Endothelial cell of umbilical vein (primary cell): ENCODE measurements around the gene PLK1. TPM values are rescaled to one million over a fixed set of nuclear protein-coding genes. Genes with fewer than 3 reads are reported as not detected.

ENCODE experiments used
- BruUV-seq: library from RNA; stranded (reverse); fragments of 400-500 nt; replicated peaks from 2 replicates; lab custom pipeline; 2021; lab: Mats Ljungman, UMichigan
- CTCF ChIA-PET: fragments of 300-600, 350-600 bp; sonication (Branson Sonifier 250); formaldehyde crosslinking; loops from one replicate; lab custom pipeline; 2021; ENCODE audit warnings: antibody characterized with exemption, inconsistent platforms; lab: Charles Lee
- POLR2A ChIA-PET: fragments of 300-600, 350-600 bp; sonication (Branson Sonifier 250); formaldehyde crosslinking; loops from one replicate; lab custom pipeline; 2021; ENCODE audit warnings: antibody characterized with exemption, inconsistent platforms; lab: Charles Lee
- DNase-seq: peaks from one replicate; pipeline ENCODE4 v3.0.0-alpha.2; 2011; ENCODE audit warnings: low read depth, low spot score
- FAIRE-seq: peaks from 2 replicates; lab custom pipeline; 2011; peaks lifted over from hg19 to GRCh38; lab: Jason Lieb, UNC
- H2AFZ ChIP-seq: 2 replicates; pipeline ENCODE4 v1.6.0; 2012; ENCODE audit warnings: low read depth, low read length, control low read depth, inconsistent platforms
- H3K27ac ChIP-seq: 2 replicates; pipeline ENCODE4 v1.5.1; 2011; ENCODE audit warnings: low read depth, mild to moderate bottlenecking, control low read depth, low read length, moderate library complexity; ENCODE audit not compliant: insufficient read depth
- H3K27me3 ChIP-seq, 2 experiments: 2 replicates each; pipeline versions ENCODE4 v1.6.0 to v1.6.1; 2011; ENCODE audit warnings: low read length in 2 of 2, mixed read lengths in 1 of 2; ENCODE audit not compliant: control insufficient read depth in 2 of 2, insufficient read depth in 2 of 2
- H3K36me3 ChIP-seq, 2 experiments: 2 replicates in 1 of 2; 3 replicates in 1 of 2; pipeline ENCODE4 v1.5.1; 2011; ENCODE audit warnings: low read length in 2 of 2, mild to moderate bottlenecking in 1 of 2, moderate library complexity in 1 of 2; ENCODE audit not compliant: control insufficient read depth in 2 of 2, insufficient read depth in 2 of 2; ENCODE audit errors: extremely low read depth in 1 of 2
- H3K4me1 ChIP-seq: 3 replicates; pipeline ENCODE4 v1.5.1; 2011; ENCODE audit warnings: mild to moderate bottlenecking, low read length; ENCODE audit not compliant: control insufficient read depth, insufficient read depth; ENCODE audit errors: extremely low read depth
- H3K4me2 ChIP-seq: 2 replicates; pipeline ENCODE4 v1.6.1; 2011; ENCODE audit warnings: low read length, control low read depth, mixed read lengths; ENCODE audit not compliant: insufficient read depth
- H3K4me3 ChIP-seq, 3 experiments: fragments of 200-600 bp in 1 of 3; sonication (generic), shearing (Covaris generic) in 1 of 3; replicated peaks in 1 of 3; 2 replicates each; pipeline ENCODE4 v1.5.1; 2011 to 2016; ENCODE audit warnings: control low read depth in 3 of 3, low read length in 3 of 3, mild to moderate bottlenecking in 2 of 3, inconsistent platforms in 1 of 3, low read depth in 1 of 3, moderate library complexity in 1 of 3; ENCODE audit not compliant: insufficient read depth in 1 of 3
- H3K79me2 ChIP-seq: 2 replicates; pipeline ENCODE4 v1.6.0; 2012; ENCODE audit warnings: low read length, inconsistent platforms; ENCODE audit not compliant: control insufficient read depth, insufficient read depth
- H3K9ac ChIP-seq: replicated peaks from 2 replicates; pipeline ENCODE3; 2011; ENCODE audit warnings: low read length, control low read depth; ENCODE audit not compliant: insufficient read depth; ENCODE audit errors: extremely low read depth
- H3K9me1 ChIP-seq: replicated peaks from 3 replicates; pipeline ENCODE4 v1.6.0; 2011; ENCODE audit warnings: mild to moderate bottlenecking, low read length; ENCODE audit not compliant: control insufficient read depth, insufficient read depth; ENCODE audit errors: extremely low read depth
- H3K9me3 ChIP-seq: replicated peaks from 2 replicates; pipeline ENCODE4 v1.5.1; 2012; ENCODE audit warnings: low read length, inconsistent platforms; ENCODE audit not compliant: control insufficient read depth, insufficient read depth
- H4K20me1 ChIP-seq: replicated peaks from 2 replicates; pipeline ENCODE3; 2011; ENCODE audit warnings: mild to moderate bottlenecking, low read length; ENCODE audit not compliant: control insufficient read depth, insufficient read depth; ENCODE audit errors: extremely low read depth
- EZH2 ChIP-seq: IDR thresholded peaks from 2 replicates; pipeline ENCODE4 v1.6.1; 2012; ENCODE audit warnings: borderline replicate concordance, low read depth, mild to moderate bottlenecking, moderate library complexity, low read length, inconsistent platforms; ENCODE audit not compliant: severe bottlenecking
- FOS ChIP-seq: IDR thresholded peaks from 2 replicates; pipeline ENCODE4 v1.6.1; 2011; ENCODE audit warnings: mild to moderate bottlenecking, low read length, moderate library complexity, borderline replicate concordance; ENCODE audit not compliant: insufficient read depth
- GATA2 ChIP-seq: IDR thresholded peaks from 2 replicates; pipeline ENCODE4 v1.7.0; 2011; ENCODE audit warnings: low read depth, mild to moderate bottlenecking, moderate library complexity, mixed read lengths, low read length; ENCODE audit not compliant: insufficient read length, insufficient read depth
- JUN ChIP-seq: IDR thresholded peaks from 2 replicates; pipeline ENCODE4 v1.6.1; 2011; ENCODE audit warnings: borderline replicate concordance, low read depth; ENCODE audit not compliant: insufficient read length, insufficient read depth
- MYC ChIP-seq: IDR thresholded peaks from one replicate; pipeline ENCODE4 v1.6.1; 2011; ENCODE audit warnings: mild to moderate bottlenecking, low read depth, low read length
- POLR2A ChIP-seq: IDR thresholded peaks from 2 replicates; pipeline ENCODE4 v1.6.1; 2012; ENCODE audit warnings: low read depth, mild to moderate bottlenecking, control low read depth, low read length
- POLR2AphosphoS5 ChIP-seq: IDR thresholded peaks from 2 replicates; pipeline ENCODE4 v1.6.1; 2012; ENCODE audit warnings: low read depth, mild to moderate bottlenecking, control low read depth, low read length, moderate library complexity; ENCODE audit not compliant: insufficient read depth
- dilution Hi-C: fragments of 300-500 bp; cut with MboI; formaldehyde crosslinking; loops from one replicate; pipeline ENCODE4 v1.15.0; 2019; ENCODE audit warnings: low sequenced_read_pairs; ENCODE audit not compliant: extremely low pct_ligation_motif_present
- intact Hi-C: fragments of 100-400 bp; cut with micrococcal nuclease; formaldehyde crosslinking; loops from one replicate; pipeline ENCODE4 v1.10.0; 2022
- polyA plus RNA-seq, 4 experiments: library from polyadenylated mRNA; depleted of rRNA in 3 of 4; stranded (reverse) in 3 of 4; unstranded in 1 of 4; fragments of >200 nt; gene quantifications; 2 replicates each; pipeline versions ENCODE4 v1.2.1 to v1.2.3, GENCODE V29; 2011 to 2012; ENCODE audit warnings: missing spikeins in 1 of 4
- total RNA-seq: library from RNA; stranded (reverse); gene quantifications from 2 replicates; pipeline ENCODE4 v1.2.3, GENCODE V29; 2021
- TF ChIP-seq, protein P1 (sequence below): IDR thresholded peaks from 2 replicates; pipeline ENCODE4 v1.6.1; 2011; ENCODE audit not compliant: insufficient read depth, insufficient read length
- TF ChIP-seq, protein P2 (sequence below), 2 donors: IDR thresholded peaks; 1 replicate in 1 of 2; 2 replicates in 1 of 2; pipeline ENCODE4 v1.5.1; 2011; ENCODE audit warnings: low read length in 2 of 2, mild to moderate bottlenecking in 2 of 2, moderate library complexity in 2 of 2, control low read depth in 1 of 2, inconsistent platforms in 1 of 2, low read depth in 1 of 2; ENCODE audit not compliant: insufficient read depth in 1 of 2; ENCODE audit errors: extremely low read depth in 1 of 2

The PLK1 gene
- total and polyA plus RNA-seq, 2 donors (not counting 3 experiments of a cell fraction or from before 2014, with no cell fraction given): 94.9 to 109 TPM

DNA sequence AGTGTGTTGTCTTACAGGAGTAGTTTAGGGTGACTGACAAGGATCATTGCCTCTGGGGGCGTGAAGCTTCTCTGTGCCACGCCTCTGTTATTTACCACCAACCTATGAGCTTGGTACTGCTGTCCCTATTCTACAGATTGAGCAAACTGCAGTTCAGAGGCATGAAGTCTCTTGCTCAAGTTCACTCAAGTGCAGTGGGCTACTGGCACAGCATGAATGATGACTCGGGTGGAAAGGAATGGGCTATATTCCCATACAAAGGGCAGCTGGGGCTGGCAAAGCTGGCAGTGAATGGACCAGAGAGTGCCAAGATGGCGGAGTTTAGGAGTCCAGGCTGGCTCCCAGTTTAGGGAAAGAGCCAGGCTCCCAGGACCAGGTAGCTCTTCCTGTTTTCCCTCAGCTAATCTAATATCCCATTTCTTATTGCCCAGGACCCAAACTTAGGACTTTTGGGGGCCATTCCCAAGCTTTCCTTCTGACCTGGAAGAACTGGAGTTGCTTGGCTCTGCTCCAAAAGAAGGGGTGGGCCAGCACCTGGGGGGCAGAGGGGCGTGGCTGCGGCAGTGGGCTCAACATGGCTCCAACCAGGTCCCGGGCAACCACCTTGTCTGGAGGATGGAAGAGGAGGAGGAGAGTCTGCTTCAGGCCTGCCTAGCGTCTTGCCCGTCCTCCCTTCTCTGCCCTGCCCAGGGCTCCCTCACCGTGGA is 12.9 kb downstream of the PLK1 start:
- no peak overlapping the region for H3K4me3 ChIP-seq
- ChIA-PET CTCF (interaction anchor here (0.7 to 1.2 kb wide), 3 partner anchors 36 to 256 kb away, joined by 3 to 4 read pairs (median 3); no protein-coding TSS in a partner anchor), POLR2A (no interaction called here)
- no peaks in the 10 kb centered on the region for H3K4me1 ChIP-seq
- TF ChIP-seq POLR2AphosphoS5 (no peak), EZH2 (no peak)
- no peaks in the 10 kb centered on the region for H3K27me3 ChIP-seq
- H4K20me1 ChIP-seq: no peaks in the 10 kb centered on the region
- no peaks in the 10 kb centered on the region for H3K79me2 ChIP-seq
- no peak overlapping the region for H3K4me2 ChIP-seq
- H3K9me1 ChIP-seq: no peaks in the 10 kb centered on the region
- intact Hi-C loops: no loop called here
- DNase-seq: no peak
- peaks cover 21 to 39% of the 10 kb centered on the region in 2 experiments for H3K36me3 ChIP-seq
- dilution Hi-C loops: no loop called here
- FAIRE-seq: no peak
- no peak overlapping the region for H2AFZ ChIP-seq
- H3K27ac ChIP-seq: no peak overlapping the region
- BruUV-seq: no TSS peak
- H3K9ac ChIP-seq: no peak overlapping the region
- no peaks in the 10 kb centered on the region for H3K9me3 ChIP-seq

- FAIRE-seq: no peak
- TF ChIP-seq EZH2 (no peak), JUN (no peak), FOS (no peak), MYC (no peak), POLR2A (no peak), POLR2AphosphoS5 (no peak), GATA2 (no peak)
- TF ChIP-seq, protein P1, sequence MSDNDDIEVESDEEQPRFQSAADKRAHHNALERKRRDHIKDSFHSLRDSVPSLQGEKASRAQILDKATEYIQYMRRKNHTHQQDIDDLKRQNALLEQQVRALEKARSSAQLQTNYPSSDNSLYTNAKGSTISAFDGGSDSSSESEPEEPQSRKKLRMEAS: no peak
- TF ChIP-seq, protein P2, sequence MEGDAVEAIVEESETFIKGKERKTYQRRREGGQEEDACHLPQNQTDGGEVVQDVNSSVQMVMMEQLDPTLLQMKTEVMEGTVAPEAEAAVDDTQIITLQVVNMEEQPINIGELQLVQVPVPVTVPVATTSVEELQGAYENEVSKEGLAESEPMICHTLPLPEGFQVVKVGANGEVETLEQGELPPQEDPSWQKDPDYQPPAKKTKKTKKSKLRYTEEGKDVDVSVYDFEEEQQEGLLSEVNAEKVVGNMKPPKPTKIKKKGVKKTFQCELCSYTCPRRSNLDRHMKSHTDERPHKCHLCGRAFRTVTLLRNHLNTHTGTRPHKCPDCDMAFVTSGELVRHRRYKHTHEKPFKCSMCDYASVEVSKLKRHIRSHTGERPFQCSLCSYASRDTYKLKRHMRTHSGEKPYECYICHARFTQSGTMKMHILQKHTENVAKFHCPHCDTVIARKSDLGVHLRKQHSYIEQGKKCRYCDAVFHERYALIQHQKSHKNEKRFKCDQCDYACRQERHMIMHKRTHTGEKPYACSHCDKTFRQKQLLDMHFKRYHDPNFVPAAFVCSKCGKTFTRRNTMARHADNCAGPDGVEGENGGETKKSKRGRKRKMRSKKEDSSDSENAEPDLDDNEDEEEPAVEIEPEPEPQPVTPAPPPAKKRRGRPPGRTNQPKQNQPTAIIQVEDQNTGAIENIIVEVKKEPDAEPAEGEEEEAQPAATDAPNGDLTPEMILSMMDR (IDR thresholded peaks at IDR 0.05; ENCODE audit: extremely low read depth in 1 of 2, insufficient read depth in 1 of 2, low read depth in 1 of 2, low read length in 2 of 2): no peak
- H3K9me1 ChIP-seq: no peaks in the 10 kb centered on the region
- H3K9ac ChIP-seq: no peak overlapping the region
- H3K27me3 ChIP-seq: no peaks in the 10 kb centered on the region
- peaks cover 18 to 35% of the 10 kb centered on the region in 2 experiments for H3K36me3 ChIP-seq
- DNase-seq: no peak
- H3K27ac ChIP-seq: no peak overlapping the region
- ChIA-PET POLR2A (no interaction called here), CTCF (interaction anchor here (0.7 to 1.4 kb wide), 4 partner anchors 9 to 257 kb away, joined by 3 to 4 read pairs (median 3); no protein-coding TSS in a partner anchor)
- H4K20me1 ChIP-seq: no peaks in the 10 kb centered on the region
- BruUV-seq: no TSS peak
- H3K4me2 ChIP-seq: no peak overlapping the region
- intact Hi-C loops (no loop called here), dilution Hi-C loops (no loop called here)
- H3K4me1 ChIP-seq: no peaks in the 10 kb centered on the region
- H3K79me2 ChIP-seq: no peaks in the 10 kb centered on the region
- H3K4me3 ChIP-seq: no peak overlapping the region
- H2AFZ ChIP-seq: no peak overlapping the region
- no peaks in the 10 kb centered on the region for H3K9me3 ChIP-seq
Measured at GRCh38 chr16:23692190-23692837, 13.6 kb downstream of the PLK1 start.
